Tibial artery (tissue), 4 donors: ENCODE results near the gene TTC28.

Experiments used
- DNase-seq, 2 donors: peaks; one replicate each; pipeline ENCODE4 v3.0.0-alpha.2; 2019
- H3K27ac ChIP-seq, 2 donors: fragments of 200-600 bp; sonication (generic) in 1 of 2; 1 replicate in 1 of 2; 2 replicates in 1 of 2; pipeline ENCODE4 v1.5.1; 2018 to 2019; ENCODE audit warnings: mild to moderate bottlenecking in 1 of 2
- H3K27me3 ChIP-seq, 2 donors: fragments of 200-600 bp; sonication (generic) in 1 of 2; one replicate each; pipeline versions ENCODE4 v1.5.1 to v1.6.0; 2016 to 2019
- H3K36me3 ChIP-seq, 3 donors: fragments of 200-600 bp; sonication (generic) in 2 of 3; one replicate each; pipeline ENCODE4 v1.5.1; 2016 to 2019; ENCODE audit warnings: mild to moderate bottlenecking in 2 of 3
- H3K4me1 ChIP-seq, 4 donors: fragments of 200-600 bp; sonication (generic) in 2 of 4; 1 replicate in 3 of 4; 2 replicates in 1 of 4; pipeline ENCODE4 v1.5.1; 2016 to 2019
- H3K4me3 ChIP-seq, 2 donors: fragments of 200-600 bp; sonication (generic) in 1 of 2; 1 replicate in 1 of 2; 2 replicates in 1 of 2; pipeline ENCODE4 v1.5.1; 2018 to 2019; ENCODE audit warnings: mild to moderate bottlenecking in 2 of 2
- H3K9me3 ChIP-seq, 3 donors: fragments of 200-600 bp; sonication (generic) in 1 of 3; one replicate each; pipeline ENCODE4 v1.5.1; 2016 to 2019
- intact Hi-C: fragments of 100-400 bp; cut with DNase I; formaldehyde crosslinking; loops from one replicate; pipeline ENCODE4 v1.15.0; 2023; ENCODE audit warnings: low total_unique reads
- TF ChIP-seq, protein P1 (sequence below), 2 experiments: fragments of 200-600 bp in 1 of 2; fragments of 450-650 bp in 1 of 2; IDR thresholded peaks; one replicate each; pipeline ENCODE4 v1.5.1; 2017 to 2019; ENCODE audit warnings: antibody characterized with exemption in 2 of 2, mild to moderate bottlenecking in 1 of 2, moderate library complexity in 1 of 2

TTC28 gene

DNA sequence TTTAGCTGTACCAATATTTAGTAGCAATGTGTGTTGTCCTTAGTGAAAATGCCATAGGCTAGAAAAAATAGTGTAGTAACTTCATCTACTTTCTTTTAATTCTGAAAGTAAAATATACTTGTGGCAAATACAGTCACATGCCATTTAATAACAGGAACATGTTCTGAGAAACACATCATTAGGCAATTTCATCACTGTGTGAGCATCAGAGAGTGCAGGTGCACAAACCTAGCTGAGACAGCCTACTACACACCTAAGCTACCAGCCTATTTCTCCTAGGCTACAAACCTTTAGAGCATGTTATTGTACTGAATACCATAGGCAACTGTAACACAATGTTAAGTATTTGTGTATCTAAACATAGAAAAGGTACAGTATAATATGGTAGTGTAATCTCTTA, 633.5 kb downstream of the TTC28 start:
- Histone ChIP-seq H3K4me1 (no peaks in the 10 kb centered on the region), H3K27me3 (no peaks in the 10 kb centered on the region), H3K4me3 (no peak overlapping the region), H3K27ac (no peak overlapping the region), H3K36me3 (no peaks in the 10 kb centered on the region), H3K9me3 (no peaks in the 10 kb centered on the region)
- intact Hi-C loops = no loop called here
- DNase-seq = no peak
- TF ChIP-seq, protein P1, sequence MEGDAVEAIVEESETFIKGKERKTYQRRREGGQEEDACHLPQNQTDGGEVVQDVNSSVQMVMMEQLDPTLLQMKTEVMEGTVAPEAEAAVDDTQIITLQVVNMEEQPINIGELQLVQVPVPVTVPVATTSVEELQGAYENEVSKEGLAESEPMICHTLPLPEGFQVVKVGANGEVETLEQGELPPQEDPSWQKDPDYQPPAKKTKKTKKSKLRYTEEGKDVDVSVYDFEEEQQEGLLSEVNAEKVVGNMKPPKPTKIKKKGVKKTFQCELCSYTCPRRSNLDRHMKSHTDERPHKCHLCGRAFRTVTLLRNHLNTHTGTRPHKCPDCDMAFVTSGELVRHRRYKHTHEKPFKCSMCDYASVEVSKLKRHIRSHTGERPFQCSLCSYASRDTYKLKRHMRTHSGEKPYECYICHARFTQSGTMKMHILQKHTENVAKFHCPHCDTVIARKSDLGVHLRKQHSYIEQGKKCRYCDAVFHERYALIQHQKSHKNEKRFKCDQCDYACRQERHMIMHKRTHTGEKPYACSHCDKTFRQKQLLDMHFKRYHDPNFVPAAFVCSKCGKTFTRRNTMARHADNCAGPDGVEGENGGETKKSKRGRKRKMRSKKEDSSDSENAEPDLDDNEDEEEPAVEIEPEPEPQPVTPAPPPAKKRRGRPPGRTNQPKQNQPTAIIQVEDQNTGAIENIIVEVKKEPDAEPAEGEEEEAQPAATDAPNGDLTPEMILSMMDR (IDR thresholded peaks at IDR 0.05) = no peak

DNA sequence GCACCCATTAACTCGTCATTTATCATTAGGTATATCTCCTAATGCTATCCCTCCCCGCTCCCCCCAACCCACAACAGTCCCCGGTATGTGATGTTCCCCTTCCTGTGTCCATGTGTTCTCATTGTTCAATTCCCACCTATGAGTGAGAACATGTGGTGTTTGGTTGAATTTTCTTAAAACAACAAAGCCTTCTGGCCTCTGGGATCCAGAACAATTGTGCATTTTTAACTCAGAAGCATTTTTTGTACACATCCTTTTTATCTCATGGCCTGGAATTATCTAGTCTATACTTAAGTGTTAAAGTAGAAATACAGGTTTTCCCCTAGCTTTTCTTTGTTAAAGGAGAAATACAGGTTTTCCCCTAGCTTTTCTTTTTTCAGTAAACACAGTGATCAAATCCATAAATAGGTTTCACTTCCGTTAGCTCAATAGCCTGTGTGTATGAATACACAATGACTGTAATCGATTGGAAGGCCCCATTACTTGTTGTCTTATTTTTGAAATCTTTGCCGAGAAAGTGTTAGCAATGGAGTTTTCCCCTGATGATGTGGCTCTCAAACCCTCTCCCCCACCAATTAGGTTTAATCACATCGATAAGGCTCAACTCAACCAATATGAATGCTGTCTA, 635.0 kb downstream of the TTC28 start:
- TF ChIP-seq, protein P1 (IDR thresholded peaks at IDR 0.05) = no peak
- no peaks in the 10 kb centered on the region for H3K36me3 ChIP-seq
- intact Hi-C loops = no loop called here

DNA sequence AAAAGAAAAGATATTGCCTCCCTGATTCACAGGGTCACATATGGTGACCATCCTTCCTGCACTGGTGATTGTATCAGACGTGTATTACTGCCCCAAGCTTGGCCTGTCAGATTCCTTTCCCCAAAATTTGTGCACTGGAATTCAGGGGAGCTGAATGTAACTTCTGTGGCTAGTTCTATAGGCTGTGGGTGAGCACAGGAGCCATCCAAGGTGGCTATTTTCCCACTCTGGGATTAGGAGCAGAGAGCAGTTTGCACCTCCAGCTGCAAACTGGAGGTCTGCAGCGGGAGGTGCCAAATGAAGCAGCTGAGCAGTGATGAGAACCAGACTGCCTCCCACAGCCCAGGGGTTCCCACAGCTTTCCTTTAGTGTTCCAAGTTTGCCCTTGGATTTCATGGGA, 636.4 kb downstream of the TTC28 start:
- Histone ChIP-seq H3K4me3 (no peak overlapping the region), H3K27me3 (no peaks in the 10 kb centered on the region), H3K9me3 (no peaks in the 10 kb centered on the region), H3K27ac (no peak overlapping the region), H3K36me3 (no peaks in the 10 kb centered on the region), H3K4me1 (no peaks in the 10 kb centered on the region)
- intact Hi-C loops = no loop called here
- TF ChIP-seq, protein P1 (IDR thresholded peaks at IDR 0.05) = no peak
- no peak for DNase-seq

More for the DNA sequence above, 635.0 kb downstream of the TTC28 start:
- no peaks in the 10 kb centered on the region for H3K9me3 ChIP-seq
- no peaks in the 10 kb centered on the region for H3K4me1 ChIP-seq
- no peak for DNase-seq
- H3K27me3 ChIP-seq = no peaks in the 10 kb centered on the region
- H3K4me3 ChIP-seq = no peak overlapping the region
- no peak overlapping the region for H3K27ac ChIP-seq

DNA sequence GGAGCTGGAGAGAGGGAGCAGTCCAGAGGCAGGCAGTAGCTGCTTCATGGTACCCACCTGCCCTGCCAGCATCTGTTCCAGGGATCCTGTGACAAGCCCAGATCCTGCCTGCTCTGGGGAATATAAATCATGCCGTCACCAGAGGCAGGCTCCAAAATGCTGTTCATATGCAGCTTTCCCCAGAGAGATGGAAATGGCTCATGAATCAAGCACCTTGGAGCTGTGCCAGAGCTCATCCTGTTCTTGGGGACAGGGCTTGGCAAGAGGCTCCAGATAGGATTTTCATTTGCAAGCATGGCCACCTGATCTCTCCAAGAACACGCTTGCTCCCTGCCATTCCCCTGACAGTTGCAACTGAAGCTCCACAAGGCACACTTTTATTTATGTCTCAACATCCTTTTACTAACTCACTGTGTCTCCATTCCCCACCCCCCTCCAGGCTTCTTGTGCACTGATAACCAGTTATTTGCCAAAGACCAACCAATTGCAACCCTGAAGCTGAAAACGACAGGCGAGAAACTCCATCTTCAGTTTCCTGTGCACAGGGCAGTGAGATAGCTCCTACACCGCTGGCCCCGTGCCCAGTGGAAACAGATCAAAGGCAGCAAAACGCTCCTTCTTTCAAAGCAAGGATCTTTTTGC, 644.8 kb downstream of the TTC28 start:
- peaks cover 0 to 2% (median 2%) of the 10 kb centered on the region in 3 donors for H3K36me3 ChIP-seq
- no peak overlapping the region for H3K4me3 ChIP-seq
- no peaks in the 10 kb centered on the region for H3K9me3 ChIP-seq
- intact Hi-C loops = no loop called here
- H3K4me1 ChIP-seq = peaks cover 0 to 23% (median 14%) of the 10 kb centered on the region in 4 donors
- DNase-seq = peak; percentile 85 to 89
- TF ChIP-seq, protein P1 (IDR thresholded peaks at IDR 0.05) = no peak
- peak overlapping the region in 1 of 2 donors; percentile 19 for H3K27ac ChIP-seq
- no peaks in the 10 kb centered on the region for H3K27me3 ChIP-seq

DNA sequence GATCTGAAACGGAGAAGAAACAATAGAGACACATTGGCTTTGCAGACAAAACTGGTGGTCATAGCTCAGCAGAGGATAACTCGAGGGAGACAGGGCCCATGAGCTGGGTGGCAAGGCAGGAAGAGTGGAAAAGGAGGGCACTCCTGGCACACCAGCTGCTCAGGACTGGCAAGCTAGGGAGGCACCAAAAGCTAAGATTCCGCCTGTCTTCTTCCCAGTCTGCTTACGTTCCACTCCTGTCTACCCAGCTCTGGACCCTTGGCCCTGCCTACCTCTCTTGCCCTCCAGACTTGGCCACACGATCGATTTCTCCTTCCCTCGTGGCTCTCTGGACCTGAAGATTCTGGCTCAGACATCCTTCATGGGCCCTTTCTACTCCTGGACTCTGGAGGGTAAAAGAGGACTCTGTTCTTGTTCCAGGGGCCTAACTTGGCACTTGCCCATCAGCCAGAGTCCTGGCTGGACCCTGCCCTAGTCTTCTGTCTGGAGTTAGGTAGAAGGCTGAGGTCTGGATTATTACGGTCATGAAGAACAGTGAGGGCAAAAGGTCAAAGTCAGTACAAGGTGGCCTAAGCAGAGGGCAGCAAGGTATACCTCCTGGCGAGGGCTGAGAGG, 645.4 kb downstream of the TTC28 start:
- TF ChIP-seq, protein P1 (IDR thresholded peaks at IDR 0.05) = no peak
- peaks cover 0 to 29% (median 18%) of the 10 kb centered on the region in 4 donors for H3K4me1 ChIP-seq
- peak overlapping the region; percentile 10 to 19 for H3K27ac ChIP-seq
- intact Hi-C loops = no loop called here
- no peaks in the 10 kb centered on the region for H3K27me3 ChIP-seq
- H3K36me3 ChIP-seq = peaks cover 0 to 9% (median 8%) of the 10 kb centered on the region in 3 donors
- no peak overlapping the region for H3K4me3 ChIP-seq
- no peaks in the 10 kb centered on the region for H3K9me3 ChIP-seq
- DNase-seq = no peak
